Measurements from ENCODE around the gene PCED1A. TPM values are rescaled to one million over a fixed set of nuclear protein-coding genes. Genes with fewer than 3 reads are reported as not detected.
A peak's percentile ranks its signal among the peaks of the same experiment; 100 is the strongest.

PCED1A gene
- total and polyA plus RNA-seq, 2 donors from 2014 or later = 43.6 to 47.7 TPM

DNA sequence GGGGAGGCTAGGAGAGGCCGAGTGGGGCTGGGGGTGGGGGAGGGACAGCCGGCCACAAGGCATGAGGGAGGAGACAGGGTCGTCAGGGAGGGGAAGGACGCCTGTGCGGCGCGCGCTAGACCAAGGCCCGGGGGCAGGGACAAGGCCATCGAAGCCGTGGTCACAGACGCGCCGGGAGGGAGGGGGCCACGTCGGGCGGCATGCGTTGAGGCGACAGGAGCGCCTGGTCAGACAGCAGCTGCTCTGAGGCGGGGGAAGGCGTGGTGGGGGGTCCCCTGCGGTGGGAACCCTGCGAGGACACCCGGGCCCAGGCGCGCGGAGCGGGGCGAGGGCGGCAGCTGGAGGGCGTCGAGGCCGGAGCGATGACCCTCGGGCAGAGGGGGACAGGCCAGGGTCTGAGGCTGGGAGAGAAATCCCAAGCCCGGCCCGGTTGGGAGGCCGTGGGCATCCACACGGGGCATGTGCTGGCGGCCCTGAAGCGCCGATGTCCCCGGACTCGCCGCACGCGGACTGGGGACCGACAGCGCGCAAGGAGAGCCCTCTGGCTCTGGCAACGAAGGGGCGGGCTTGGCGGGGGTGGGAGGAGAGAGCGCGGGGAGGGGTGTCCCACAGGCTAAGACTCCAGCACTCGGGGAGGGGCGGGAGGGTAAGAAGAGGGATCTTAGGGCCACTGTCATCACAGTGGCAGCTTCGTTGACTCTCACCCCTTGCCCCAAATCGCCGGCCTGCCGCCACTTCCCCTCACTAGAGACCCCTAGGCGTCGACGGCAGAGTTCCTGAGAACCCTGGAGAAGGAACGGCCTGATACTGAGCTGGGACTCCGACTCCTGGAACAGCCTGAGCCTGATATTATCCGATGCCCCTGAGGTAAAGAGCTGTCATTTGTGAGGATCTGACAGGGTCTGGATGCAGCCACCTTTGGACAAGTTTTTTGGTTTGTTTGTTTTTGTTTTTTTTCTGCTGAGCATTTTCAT lies 19.3 kb downstream of the PCED1A start:
- peak; percentile 59 to 82 (median 75) for DNase-seq
- no peaks in the 10 kb centered on the region for H3K9me3 ChIP-seq (ENCODE audit: control insufficient read depth in 2 of 3, insufficient read depth in 1 of 3, low read length in 3 of 3)
- TF ChIP-seq, protein P1, sequence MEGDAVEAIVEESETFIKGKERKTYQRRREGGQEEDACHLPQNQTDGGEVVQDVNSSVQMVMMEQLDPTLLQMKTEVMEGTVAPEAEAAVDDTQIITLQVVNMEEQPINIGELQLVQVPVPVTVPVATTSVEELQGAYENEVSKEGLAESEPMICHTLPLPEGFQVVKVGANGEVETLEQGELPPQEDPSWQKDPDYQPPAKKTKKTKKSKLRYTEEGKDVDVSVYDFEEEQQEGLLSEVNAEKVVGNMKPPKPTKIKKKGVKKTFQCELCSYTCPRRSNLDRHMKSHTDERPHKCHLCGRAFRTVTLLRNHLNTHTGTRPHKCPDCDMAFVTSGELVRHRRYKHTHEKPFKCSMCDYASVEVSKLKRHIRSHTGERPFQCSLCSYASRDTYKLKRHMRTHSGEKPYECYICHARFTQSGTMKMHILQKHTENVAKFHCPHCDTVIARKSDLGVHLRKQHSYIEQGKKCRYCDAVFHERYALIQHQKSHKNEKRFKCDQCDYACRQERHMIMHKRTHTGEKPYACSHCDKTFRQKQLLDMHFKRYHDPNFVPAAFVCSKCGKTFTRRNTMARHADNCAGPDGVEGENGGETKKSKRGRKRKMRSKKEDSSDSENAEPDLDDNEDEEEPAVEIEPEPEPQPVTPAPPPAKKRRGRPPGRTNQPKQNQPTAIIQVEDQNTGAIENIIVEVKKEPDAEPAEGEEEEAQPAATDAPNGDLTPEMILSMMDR (IDR thresholded peaks at IDR 0.05; ENCODE audit: borderline replicate concordance, extremely low read depth, insufficient read depth) = no peak
- H3K27me3 ChIP-seq (ENCODE audit: control insufficient read depth, insufficient read depth, low read length) = no peaks in the 10 kb centered on the region
- no peaks in the 10 kb centered on the region for H3K36me3 ChIP-seq (ENCODE audit: control insufficient read depth in 2 of 3, insufficient read depth in 3 of 3, low read length in 3 of 3)
- no peak overlapping the region for H3K4me3 ChIP-seq (ENCODE audit: low read length in 3 of 3)
- H3K27ac ChIP-seq (ENCODE audit: low read depth in 2 of 2, low read length in 2 of 2) = no peak overlapping the region
- no peak for FAIRE-seq
- no peaks in the 10 kb centered on the region for H3K4me1 ChIP-seq (ENCODE audit: control insufficient read depth in 2 of 3, insufficient read depth in 2 of 3, low read depth in 1 of 3, low read length in 3 of 3)
- intact Hi-C loops (cut with DNase I) = no loop called here
- no peak overlapping the region for H3K9ac ChIP-seq (ENCODE audit: low read length in 3 of 3)

DNA sequence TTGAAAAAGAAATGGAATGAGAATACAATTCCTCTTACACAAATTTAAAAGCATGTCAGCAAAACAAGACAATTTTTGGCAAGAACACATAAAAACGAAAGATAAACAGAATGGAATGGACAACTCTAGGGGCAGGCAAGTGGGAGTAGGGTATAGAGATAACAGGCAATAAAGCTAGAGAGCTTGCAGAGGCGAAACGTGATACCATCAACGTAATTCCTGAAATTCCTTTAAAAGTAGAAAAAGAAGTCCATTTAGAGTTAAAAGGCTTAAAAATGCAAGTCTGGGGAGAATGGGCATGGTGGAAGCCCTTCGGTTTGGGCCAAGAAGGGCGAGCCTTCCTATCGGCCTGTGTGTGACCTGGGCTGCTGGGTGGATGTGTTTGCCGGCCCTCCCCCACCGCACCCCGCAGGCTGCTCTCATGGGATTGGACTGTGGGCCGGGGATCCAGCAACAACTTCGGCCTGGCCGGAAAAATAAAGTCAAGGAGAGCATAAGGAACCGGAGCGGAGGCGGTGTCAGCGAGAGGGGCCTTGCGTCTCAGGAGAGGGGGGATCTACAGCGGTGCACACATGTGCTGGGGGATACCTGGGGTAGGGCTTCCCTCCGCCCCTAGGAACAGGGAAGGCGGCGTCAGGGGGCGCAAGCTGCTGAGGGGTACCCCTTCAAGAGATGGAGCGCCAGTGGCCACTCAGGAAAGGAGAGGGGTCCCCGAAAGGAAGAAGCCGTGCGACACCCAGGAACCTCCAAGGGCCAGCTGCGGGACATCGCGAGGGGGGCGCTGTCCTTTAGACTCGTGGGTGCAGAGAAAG lies 20.2 kb downstream of the PCED1A start:
- Histone ChIP-seq H3K4me3 (ENCODE audit: low read length in 3 of 3) (no peak overlapping the region), H3K27ac (ENCODE audit: low read depth in 2 of 2, low read length in 2 of 2) (no peak overlapping the region), H3K9ac (ENCODE audit: low read length in 3 of 3) (peak overlapping the region in 1 of 3 donors; percentile 19), H3K36me3 (ENCODE audit: control insufficient read depth in 2 of 3, insufficient read depth in 3 of 3, low read length in 3 of 3) (no peaks in the 10 kb centered on the region), H3K27me3 (ENCODE audit: control insufficient read depth, insufficient read depth, low read length) (no peaks in the 10 kb centered on the region), H3K9me3 (ENCODE audit: control insufficient read depth in 2 of 3, insufficient read depth in 1 of 3, low read length in 3 of 3) (no peaks in the 10 kb centered on the region), H3K4me1 (ENCODE audit: control insufficient read depth in 2 of 3, insufficient read depth in 2 of 3, low read depth in 1 of 3, low read length in 3 of 3) (no peaks in the 10 kb centered on the region)
- FAIRE-seq (no peak), DNase-seq (peak; percentile 70 to 90 (median 85))
- TF ChIP-seq, protein P1 (IDR thresholded peaks at IDR 0.05; ENCODE audit: borderline replicate concordance, extremely low read depth, insufficient read depth) = no peak
- intact Hi-C loops (cut with DNase I) = no loop called here

DNA sequence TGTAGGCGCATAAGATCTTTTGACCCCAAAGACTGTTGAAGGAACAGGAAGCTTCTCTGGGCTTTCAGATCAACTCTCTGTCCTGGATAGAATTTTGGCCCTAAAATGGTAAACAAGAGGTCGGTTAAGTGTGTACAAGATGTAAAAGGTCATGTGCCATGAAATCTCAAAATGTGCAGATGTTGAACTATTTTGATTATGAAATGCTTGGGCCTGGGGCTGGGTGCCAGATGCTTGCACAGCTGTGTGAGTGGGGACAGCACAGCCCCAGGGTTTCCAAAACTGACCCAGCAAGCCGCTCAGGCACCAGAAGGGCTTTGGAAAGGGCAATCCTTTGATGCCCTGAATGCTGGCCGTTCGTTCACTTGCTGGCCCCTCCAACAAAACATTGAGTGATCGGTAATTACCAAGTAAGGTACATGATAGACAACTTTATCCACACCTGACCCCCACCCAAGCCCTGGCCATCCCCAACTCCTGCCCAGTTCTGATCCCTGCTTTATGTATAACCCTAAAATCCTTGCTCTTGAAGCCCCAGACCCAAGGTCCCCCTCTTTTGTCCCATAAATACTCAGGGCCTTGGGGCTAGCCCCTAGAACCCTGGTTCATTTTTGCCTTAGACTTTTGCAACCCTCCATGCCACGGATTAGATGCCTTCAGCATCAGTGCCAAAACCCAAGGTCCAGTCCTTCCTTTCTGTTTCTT lies 22.4 kb downstream of the PCED1A start:
- no peak overlapping the region for H3K4me3 ChIP-seq (ENCODE audit: low read length in 3 of 3)
- TF ChIP-seq, protein P1 (IDR thresholded peaks at IDR 0.05; ENCODE audit: borderline replicate concordance, extremely low read depth, insufficient read depth) = no peak
- H3K9ac ChIP-seq (ENCODE audit: low read length in 3 of 3) = no peak overlapping the region
- FAIRE-seq (no peak), DNase-seq (peak in 2 of 5 donors; percentile 17 to 83)
- no peaks in the 10 kb centered on the region for H3K27me3 ChIP-seq (ENCODE audit: control insufficient read depth, insufficient read depth, low read length)
- intact Hi-C loops (cut with DNase I) = no loop called here
- no peaks in the 10 kb centered on the region for H3K4me1 ChIP-seq (ENCODE audit: control insufficient read depth in 2 of 3, insufficient read depth in 2 of 3, low read depth in 1 of 3, low read length in 3 of 3)
- no peaks in the 10 kb centered on the region for H3K9me3 ChIP-seq (ENCODE audit: control insufficient read depth in 2 of 3, insufficient read depth in 1 of 3, low read length in 3 of 3)
- H3K27ac ChIP-seq (ENCODE audit: low read depth in 2 of 2, low read length in 2 of 2) = no peak overlapping the region
- no peaks in the 10 kb centered on the region for H3K36me3 ChIP-seq (ENCODE audit: control insufficient read depth in 2 of 3, insufficient read depth in 3 of 3, low read length in 3 of 3)

Measured in kidney (tissue), 14 donors.